ENCODE measurements around the gene BDKRB2. TPM values are rescaled to one million over a fixed set of nuclear protein-coding genes. Genes with fewer than 3 reads are reported as not detected.

BDKRB2 gene
- total and polyA plus RNA-seq, 8 donors, result 3.5 to 14.2 (median 6.1) TPM; not detected in 1

GRCh38 chr14:96201157-96201556 is 3.5 kb upstream of the BDKRB2 start:
- TF ChIP-seq POLR2A (IDR thresholded peaks at IDR 0.05) (no peak), POLR2AphosphoS5 (IDR thresholded peaks at IDR 0.05) (no peak), EP300 (IDR thresholded peaks at IDR 0.05) (no peak), CTCF (IDR thresholded peaks at IDR 0.05) (no peak)
- Histone ChIP-seq H3K4me3 (no peak overlapping the region), H3K36me3 (no peaks in the 10 kb centered on the region), H3K9me3 (no peaks in the 10 kb centered on the region), H3K27ac (no peak overlapping the region), H3K4me1 (peaks cover 7 to 36% (median 28%) of the 10 kb centered on the region in 4 donors), H3K27me3 (peaks cover 0 to 9% (median 0%) of the 10 kb centered on the region in 3 donors)
- intact Hi-C loops (cut with DNase I; ENCODE audit: low total_unique reads), result no loop called here
- no peak for DNase-seq
- 93 to 98% (median 97%) methylated on average over 8 of the region's 8 CpGs for WGBS, 5 donors

GRCh38 chr14:96201965-96202364 is 2.7 kb upstream of the BDKRB2 start:
- TF ChIP-seq POLR2A (IDR thresholded peaks at IDR 0.05) (no peak), CTCF (IDR thresholded peaks at IDR 0.05) (no peak), EP300 (IDR thresholded peaks at IDR 0.05) (no peak), POLR2AphosphoS5 (IDR thresholded peaks at IDR 0.05) (no peak)
- H3K27me3 ChIP-seq, result peaks cover 0 to 9% (median 0%) of the 10 kb centered on the region in 3 donors
- H3K4me3 ChIP-seq, result no peak overlapping the region
- intact Hi-C loops (cut with DNase I; ENCODE audit: low total_unique reads), result no loop called here
- H3K4me1 ChIP-seq, result peaks cover 7 to 43% (median 32%) of the 10 kb centered on the region in 4 donors
- no peak for DNase-seq
- no peaks in the 10 kb centered on the region for H3K9me3 ChIP-seq
- H3K36me3 ChIP-seq, result no peaks in the 10 kb centered on the region
- WGBS, 5 donors, result 70 to 88% (median 74%) methylated on average over 10 of the region's 10 CpGs
- H3K27ac ChIP-seq, result no peak overlapping the region

GRCh38 chr14:96202441-96203094 is 2.1 kb upstream of the BDKRB2 start:
- Histone ChIP-seq H3K27ac (no peak overlapping the region), H3K4me1 (peaks cover 7 to 43% (median 32%) of the 10 kb centered on the region in 4 donors), H3K9me3 (no peaks in the 10 kb centered on the region), H3K27me3 (peaks cover 0 to 9% (median 0%) of the 10 kb centered on the region in 3 donors), H3K4me3 (no peak overlapping the region), H3K36me3 (no peaks in the 10 kb centered on the region)
- intact Hi-C loops (cut with DNase I; ENCODE audit: low total_unique reads), result no loop called here
- DNase-seq, result no peak
- TF ChIP-seq POLR2A (IDR thresholded peaks at IDR 0.05), result no peak
- TF ChIP-seq EP300 (IDR thresholded peaks at IDR 0.05), result no peak
- TF ChIP-seq CTCF (IDR thresholded peaks at IDR 0.05), result no peak
- TF ChIP-seq POLR2AphosphoS5 (IDR thresholded peaks at IDR 0.05), result no peak
- 89 to 92% (median 91%) methylated on average over 11 of the region's 11 CpGs for WGBS, 5 donors

GRCh38 chr14:96203116-96203515 is 1.5 kb upstream of the BDKRB2 start:
- no peak overlapping the region for H3K27ac ChIP-seq
- TF ChIP-seq EP300 (IDR thresholded peaks at IDR 0.05), result no peak
- no peak for TF ChIP-seq CTCF (IDR thresholded peaks at IDR 0.05)
- no peak for TF ChIP-seq POLR2AphosphoS5 (IDR thresholded peaks at IDR 0.05)
- peaks cover 7 to 40% (median 30%) of the 10 kb centered on the region in 4 donors for H3K4me1 ChIP-seq
- WGBS, 5 donors, result 88 to 96% (median 92%) methylated on average over 3 of the region's 3 CpGs
- peaks cover 0 to 9% (median 0%) of the 10 kb centered on the region in 3 donors for H3K27me3 ChIP-seq
- no peak overlapping the region for H3K4me3 ChIP-seq
- no peak for DNase-seq
- no peaks in the 10 kb centered on the region for H3K9me3 ChIP-seq
- H3K36me3 ChIP-seq, result no peaks in the 10 kb centered on the region
- intact Hi-C loops (cut with DNase I; ENCODE audit: low total_unique reads), result no loop called here
